SK-N-SH treated with all-trans-retinoic acid at 6 μM for 48 hours (cell line): ENCODE measurements around the gene MARVELD1.

Experiments used
- ARNTL ChIP-seq: fragments of 450-650 bp; formaldehyde crosslinking; IDR thresholded peaks from 2 replicates; pipeline ENCODE4 v1.5.0; 2020; ENCODE audit warnings: low read depth, mild to moderate bottlenecking, moderate library complexity, borderline replicate concordance
- BACH2 ChIP-seq: fragments of 250-450 bp; sonication (Bioruptor Pico); IDR thresholded peaks from 2 replicates; pipeline ENCODE4 v1.9.0; 2021; ENCODE audit warnings: mild to moderate bottlenecking, borderline replicate concordance
- CSDC2 ChIP-seq: fragments of 250-450 bp; sonication (Bioruptor Pico); IDR thresholded peaks from 2 replicates; pipeline ENCODE4 v1.5.0; 2020; ENCODE audit warnings: mild to moderate bottlenecking, moderate library complexity
- OSR1 ChIP-seq: fragments of 250-450 bp; sonication (Bioruptor Pico); IDR thresholded peaks from 2 replicates; pipeline ENCODE4 v1.8.0; 2022; ENCODE audit warnings: moderate library complexity, mild to moderate bottlenecking, inconsistent platforms
- ZFP30 ChIP-seq: fragments of 450-650 bp; formaldehyde crosslinking; IDR thresholded peaks from 2 replicates; pipeline ENCODE4 v1.5.0; 2022; ENCODE audit warnings: mild to moderate bottlenecking, moderate library complexity
- TF ChIP-seq, protein P1 (sequence below): fragments of 250-450 bp; sonication (Bioruptor Pico); IDR thresholded peaks from 2 replicates; pipeline ENCODE4 v1.8.0; 2020; ENCODE audit warnings: mild to moderate bottlenecking, moderate library complexity, borderline replicate concordance
- TF ChIP-seq, protein P2 (sequence below): fragments of 250-450 bp; sonication (Bioruptor Pico); IDR thresholded peaks from 2 replicates; pipeline ENCODE4 v1.5.0; 2020; ENCODE audit warnings: mild to moderate bottlenecking, moderate library complexity

- no peak for TF ChIP-seq BACH2 (CRISPR knock-in tag)
- no peak for TF ChIP-seq OSR1 (CRISPR knock-in tag)
- TF ChIP-seq, protein P1, sequence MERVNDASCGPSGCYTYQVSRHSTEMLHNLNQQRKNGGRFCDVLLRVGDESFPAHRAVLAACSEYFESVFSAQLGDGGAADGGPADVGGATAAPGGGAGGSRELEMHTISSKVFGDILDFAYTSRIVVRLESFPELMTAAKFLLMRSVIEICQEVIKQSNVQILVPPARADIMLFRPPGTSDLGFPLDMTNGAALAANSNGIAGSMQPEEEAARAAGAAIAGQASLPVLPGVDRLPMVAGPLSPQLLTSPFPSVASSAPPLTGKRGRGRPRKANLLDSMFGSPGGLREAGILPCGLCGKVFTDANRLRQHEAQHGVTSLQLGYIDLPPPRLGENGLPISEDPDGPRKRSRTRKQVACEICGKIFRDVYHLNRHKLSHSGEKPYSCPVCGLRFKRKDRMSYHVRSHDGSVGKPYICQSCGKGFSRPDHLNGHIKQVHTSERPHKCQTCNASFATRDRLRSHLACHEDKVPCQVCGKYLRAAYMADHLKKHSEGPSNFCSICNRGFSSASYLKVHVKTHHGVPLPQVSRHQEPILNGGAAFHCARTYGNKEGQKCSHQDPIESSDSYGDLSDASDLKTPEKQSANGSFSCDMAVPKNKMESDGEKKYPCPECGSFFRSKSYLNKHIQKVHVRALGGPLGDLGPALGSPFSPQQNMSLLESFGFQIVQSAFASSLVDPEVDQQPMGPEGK (CRISPR knock-in tag): no peak
- TF ChIP-seq, protein P2, sequence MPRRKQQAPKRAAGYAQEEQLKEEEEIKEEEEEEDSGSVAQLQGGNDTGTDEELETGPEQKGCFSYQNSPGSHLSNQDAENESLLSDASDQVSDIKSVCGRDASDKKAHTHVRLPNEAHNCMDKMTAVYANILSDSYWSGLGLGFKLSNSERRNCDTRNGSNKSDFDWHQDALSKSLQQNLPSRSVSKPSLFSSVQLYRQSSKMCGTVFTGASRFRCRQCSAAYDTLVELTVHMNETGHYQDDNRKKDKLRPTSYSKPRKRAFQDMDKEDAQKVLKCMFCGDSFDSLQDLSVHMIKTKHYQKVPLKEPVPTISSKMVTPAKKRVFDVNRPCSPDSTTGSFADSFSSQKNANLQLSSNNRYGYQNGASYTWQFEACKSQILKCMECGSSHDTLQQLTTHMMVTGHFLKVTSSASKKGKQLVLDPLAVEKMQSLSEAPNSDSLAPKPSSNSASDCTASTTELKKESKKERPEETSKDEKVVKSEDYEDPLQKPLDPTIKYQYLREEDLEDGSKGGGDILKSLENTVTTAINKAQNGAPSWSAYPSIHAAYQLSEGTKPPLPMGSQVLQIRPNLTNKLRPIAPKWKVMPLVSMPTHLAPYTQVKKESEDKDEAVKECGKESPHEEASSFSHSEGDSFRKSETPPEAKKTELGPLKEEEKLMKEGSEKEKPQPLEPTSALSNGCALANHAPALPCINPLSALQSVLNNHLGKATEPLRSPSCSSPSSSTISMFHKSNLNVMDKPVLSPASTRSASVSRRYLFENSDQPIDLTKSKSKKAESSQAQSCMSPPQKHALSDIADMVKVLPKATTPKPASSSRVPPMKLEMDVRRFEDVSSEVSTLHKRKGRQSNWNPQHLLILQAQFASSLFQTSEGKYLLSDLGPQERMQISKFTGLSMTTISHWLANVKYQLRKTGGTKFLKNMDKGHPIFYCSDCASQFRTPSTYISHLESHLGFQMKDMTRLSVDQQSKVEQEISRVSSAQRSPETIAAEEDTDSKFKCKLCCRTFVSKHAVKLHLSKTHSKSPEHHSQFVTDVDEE (CRISPR knock-in tag): no peak
- TF ChIP-seq ZFP30: no peak
- TF ChIP-seq ARNTL: no peak
- no peak for TF ChIP-seq CSDC2 (CRISPR knock-in tag)
Measured at GRCh38 chr10:97667463-97667862, 46.1 kb upstream of the MARVELD1 start.
